Measurements from ENCODE around the gene PIM3.

Gene PIM3

DNA sequence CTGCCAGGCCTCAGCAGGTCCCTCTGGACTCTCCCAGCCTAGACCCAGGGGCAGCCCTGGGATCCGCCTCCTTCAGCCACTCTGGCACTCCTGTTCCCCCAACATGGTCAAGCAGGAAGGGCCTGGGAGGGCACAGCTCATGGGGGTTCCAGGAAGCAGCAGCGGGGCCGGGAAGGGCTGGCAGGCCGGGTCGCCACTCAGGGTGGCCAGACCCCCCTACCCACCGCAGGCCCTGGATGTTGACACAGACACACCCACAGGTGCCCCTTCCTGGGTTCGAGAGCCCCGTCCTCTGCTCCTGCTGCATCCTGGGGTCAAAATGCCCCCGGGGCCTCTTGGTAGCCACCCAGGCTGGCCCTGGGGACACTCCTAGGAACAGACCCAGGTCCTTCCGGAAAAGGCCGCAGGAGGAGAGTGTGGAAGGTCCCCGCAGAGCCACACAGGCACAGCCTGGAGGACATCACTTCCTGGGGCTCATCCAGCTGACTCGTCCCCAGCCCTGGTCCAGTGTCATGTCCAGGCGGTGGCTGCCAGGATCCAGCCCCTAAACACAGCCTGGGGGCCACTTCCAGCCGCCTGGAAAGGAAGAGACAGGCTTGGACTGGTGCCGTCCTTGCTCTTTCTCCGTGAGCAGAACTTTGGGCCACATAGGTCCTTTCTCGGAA is 6.8 kb upstream of the PIM3 start:
- TF ChIP-seq GATA3 (IDR thresholded peaks at IDR 0.05; ENCODE audit: low read depth, low read length): no peak
- no peak for TF ChIP-seq GATA2 (IDR thresholded peaks at IDR 0.05; ENCODE audit: low read depth, low read length)

GRCh38 chr22:49954354-49954753 is 6.2 kb upstream of the PIM3 start:
- TF ChIP-seq GATA2 (IDR thresholded peaks at IDR 0.05; ENCODE audit: low read depth, low read length) (no peak), GATA3 (IDR thresholded peaks at IDR 0.05; ENCODE audit: low read depth, low read length) (no peak)

DNA sequence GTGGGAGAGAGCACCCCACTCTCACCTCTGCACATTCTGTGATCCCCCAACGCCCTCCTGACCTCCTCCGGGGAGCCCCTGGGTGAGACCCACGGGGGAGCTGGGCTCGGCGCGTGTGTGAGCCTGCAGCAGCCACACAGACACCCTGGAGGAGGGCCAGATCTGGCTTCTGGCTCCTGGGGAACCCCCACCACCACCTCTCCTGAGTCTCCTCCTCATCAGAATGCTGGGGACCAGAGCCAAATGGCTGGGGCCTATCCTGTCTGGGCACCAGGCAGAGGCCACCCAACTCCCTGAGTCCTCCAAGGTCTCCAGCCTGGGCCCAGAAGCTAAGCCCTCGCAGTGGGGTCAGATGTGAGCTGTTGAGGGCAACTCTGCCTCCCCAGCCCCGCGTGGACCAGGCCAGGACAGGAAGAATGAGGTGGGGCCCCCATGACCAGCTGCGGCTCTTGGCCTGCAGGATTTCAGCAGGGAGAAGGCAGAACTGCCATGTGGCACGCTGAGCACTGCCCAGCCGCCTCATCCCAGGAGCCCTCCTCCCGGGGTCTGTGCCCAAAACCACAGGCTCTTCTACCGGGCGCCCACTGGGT is 5.5 kb upstream of the PIM3 start:
- no peak for TF ChIP-seq GATA3 (IDR thresholded peaks at IDR 0.05; ENCODE audit: low read depth, low read length)
- no peak for TF ChIP-seq GATA2 (IDR thresholded peaks at IDR 0.05; ENCODE audit: low read depth, low read length)

DNA sequence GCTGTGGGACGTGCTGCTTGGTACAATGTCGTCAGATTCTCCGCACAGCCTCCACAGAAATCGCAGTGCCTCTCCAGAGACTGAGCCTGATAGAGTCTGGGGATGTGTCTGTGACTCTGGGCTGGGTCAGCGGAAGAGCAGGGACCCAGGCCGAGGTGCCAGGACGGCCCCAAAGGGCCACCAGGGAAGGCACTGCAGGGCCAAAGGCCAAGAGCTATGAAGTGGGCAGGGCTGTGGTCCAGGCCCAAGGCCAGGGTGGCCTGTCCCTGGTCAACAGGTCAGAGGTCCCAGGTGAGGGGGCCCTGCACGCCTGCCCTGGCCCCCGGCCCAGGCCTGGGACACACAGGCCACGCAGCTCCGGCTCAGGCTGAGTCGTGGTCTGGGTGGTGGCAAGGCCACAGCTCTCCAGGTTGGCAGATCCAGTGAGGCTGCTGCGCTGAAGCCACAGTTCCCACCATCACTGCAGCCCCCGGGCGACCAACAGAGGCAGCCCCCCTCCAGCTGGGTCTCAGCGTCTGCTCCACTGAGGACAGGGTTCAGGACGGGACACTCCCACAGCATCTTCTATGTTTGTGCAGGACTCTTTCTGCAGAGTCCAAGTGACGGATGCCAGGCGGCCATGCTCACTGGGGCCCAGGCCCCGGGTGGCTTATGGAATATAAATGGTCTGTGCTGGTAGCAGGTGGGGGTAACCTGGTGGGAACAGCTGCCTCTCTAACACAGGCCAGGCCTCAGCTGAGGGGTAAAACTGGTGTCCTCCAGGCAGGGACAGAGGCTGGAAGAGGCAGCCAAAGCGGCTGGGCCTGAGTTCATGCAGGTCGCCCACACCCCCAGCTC is 4.8 kb upstream of the PIM3 start:
- TF ChIP-seq GATA3 (IDR thresholded peaks at IDR 0.05; ENCODE audit: low read depth, low read length) (no peak), GATA2 (IDR thresholded peaks at IDR 0.05; ENCODE audit: low read depth, low read length) (no peak)

DNA sequence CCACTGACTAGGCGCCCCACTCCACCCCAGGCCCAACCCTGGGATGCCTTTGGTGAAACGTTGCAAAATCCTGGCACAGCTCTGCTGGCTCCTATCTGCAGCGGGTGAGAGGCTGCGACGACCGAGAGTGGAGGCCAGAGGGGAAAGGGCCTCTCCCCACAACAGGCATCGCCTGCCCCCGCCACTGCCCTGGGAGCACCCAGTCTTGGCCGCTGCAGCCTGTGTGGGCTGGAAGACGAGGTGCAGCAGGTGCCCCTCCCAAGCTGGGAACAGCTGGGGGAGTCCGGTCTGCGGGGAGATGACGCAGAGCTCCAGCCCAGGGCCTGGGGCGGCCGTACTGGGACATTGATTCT is 4.2 kb upstream of the PIM3 start:
- no peak for TF ChIP-seq GATA3 (IDR thresholded peaks at IDR 0.05; ENCODE audit: low read depth, low read length)
- TF ChIP-seq GATA2 (IDR thresholded peaks at IDR 0.05; ENCODE audit: low read depth, low read length): no peak

DNA sequence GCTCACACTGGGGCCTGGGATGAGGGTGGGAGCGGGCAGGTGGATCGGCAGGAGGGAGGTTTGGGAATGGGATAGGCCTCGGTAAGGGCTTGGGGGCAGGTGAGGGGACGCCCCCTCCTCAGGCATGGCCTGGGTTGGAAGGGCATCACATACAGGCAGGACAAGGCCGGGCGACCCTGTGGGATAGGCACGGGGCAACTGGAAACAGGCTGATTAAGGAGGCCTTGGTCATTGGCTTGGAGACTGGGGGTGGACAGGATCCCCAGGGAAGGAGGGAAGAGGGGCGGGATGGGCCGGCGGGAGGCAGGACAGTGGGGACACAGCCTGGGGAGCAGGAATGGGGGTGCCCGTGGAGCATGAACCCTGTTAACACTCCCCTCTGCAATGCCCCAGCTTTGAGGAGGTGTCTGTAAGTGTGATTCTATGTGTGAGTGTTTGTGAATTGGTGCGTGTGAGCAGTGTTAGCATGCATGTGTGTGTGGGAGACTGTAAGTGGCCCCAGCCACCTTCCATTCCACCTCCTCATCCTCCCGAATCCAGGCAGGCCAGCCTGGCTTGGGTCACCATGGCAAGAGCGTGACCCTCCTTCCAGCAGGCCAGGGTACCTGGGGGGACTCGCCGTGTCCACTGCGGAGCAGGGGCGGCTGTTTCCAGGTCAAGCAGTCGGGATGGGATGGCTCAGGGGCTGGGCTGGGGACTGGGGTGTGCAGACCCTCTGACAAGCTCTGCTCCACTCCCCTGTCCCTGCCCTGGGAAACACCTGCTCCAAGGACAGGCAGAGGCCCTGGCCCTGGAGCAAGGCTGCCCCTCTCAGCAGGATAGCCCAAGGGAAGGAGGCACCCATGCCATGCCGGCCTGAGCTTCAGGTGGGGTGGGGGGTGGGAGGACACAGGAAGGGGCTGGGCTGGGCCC is 3.4 kb upstream of the PIM3 start:
- TF ChIP-seq GATA2 (IDR thresholded peaks at IDR 0.05; ENCODE audit: low read depth, low read length): no peak
- TF ChIP-seq GATA3 (IDR thresholded peaks at IDR 0.05; ENCODE audit: low read depth, low read length): no peak

GRCh38 chr22:49957826-49958365 is 2.7 kb upstream of the PIM3 start:
- no peak for TF ChIP-seq GATA3 (IDR thresholded peaks at IDR 0.05; ENCODE audit: low read depth, low read length)
- TF ChIP-seq GATA2 (IDR thresholded peaks at IDR 0.05; ENCODE audit: low read depth, low read length): no peak

- TF ChIP-seq GATA3 (IDR thresholded peaks at IDR 0.05; ENCODE audit: low read depth, low read length) (no peak), GATA2 (IDR thresholded peaks at IDR 0.05; ENCODE audit: low read depth, low read length) (no peak)
These were observed 2.1 kb upstream of the PIM3 start for GRCh38 chr22:49958366-49958921.

- TF ChIP-seq GATA3 (IDR thresholded peaks at IDR 0.05; ENCODE audit: low read depth, low read length): no peak
- no peak for TF ChIP-seq GATA2 (IDR thresholded peaks at IDR 0.05; ENCODE audit: low read depth, low read length)
These were observed 1.4 kb upstream of the PIM3 start for GRCh38 chr22:49958931-49959781.

- no peak for TF ChIP-seq GATA3 (IDR thresholded peaks at IDR 0.05; ENCODE audit: low read depth, low read length)
- no peak for TF ChIP-seq GATA2 (IDR thresholded peaks at IDR 0.05; ENCODE audit: low read depth, low read length)
These were observed 802 bp upstream of the PIM3 start for GRCh38 chr22:49959782-49960158.

DNA sequence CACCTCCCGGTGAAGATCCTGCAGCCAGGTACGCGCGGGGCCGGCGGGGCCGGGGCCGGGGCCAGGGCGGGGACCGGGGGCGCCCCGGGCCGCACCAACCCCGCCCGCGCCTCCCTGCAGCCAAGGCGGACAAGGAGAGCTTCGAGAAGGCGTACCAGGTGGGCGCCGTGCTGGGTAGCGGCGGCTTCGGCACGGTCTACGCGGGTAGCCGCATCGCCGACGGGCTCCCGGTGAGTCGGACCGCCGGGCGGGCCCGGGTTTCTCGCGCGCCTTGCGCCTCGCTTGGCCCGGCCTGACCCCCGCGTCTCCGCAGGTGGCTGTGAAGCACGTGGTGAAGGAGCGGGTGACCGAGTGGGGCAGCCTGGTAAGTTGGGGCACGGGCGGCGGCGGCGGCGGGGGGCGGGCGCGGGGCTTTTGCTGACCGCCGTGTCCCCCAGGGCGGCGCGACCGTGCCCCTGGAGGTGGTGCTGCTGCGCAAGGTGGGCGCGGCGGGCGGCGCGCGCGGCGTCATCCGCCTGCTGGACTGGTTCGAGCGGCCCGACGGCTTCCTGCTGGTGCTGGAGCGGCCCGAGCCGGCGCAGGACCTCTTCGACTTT is 531 bp downstream of the PIM3 start:
- no peak for TF ChIP-seq GATA2 (IDR thresholded peaks at IDR 0.05; ENCODE audit: low read depth, low read length)
- no peak for TF ChIP-seq GATA3 (IDR thresholded peaks at IDR 0.05; ENCODE audit: low read depth, low read length)

DNA sequence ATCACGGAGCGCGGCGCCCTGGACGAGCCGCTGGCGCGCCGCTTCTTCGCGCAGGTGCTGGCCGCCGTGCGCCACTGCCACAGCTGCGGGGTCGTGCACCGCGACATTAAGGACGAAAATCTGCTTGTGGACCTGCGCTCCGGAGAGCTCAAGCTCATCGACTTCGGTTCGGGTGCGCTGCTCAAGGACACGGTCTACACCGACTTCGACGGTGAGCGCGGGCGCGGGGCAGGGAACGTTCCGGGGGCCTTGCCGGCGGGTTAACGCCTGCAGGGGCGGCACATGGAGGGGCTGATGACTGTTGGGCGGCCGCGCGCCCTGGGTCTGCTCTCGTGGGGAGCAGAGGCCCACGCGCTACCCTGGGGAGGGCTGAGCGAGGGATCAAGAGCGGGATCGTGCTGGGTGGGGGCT is 1.0 kb downstream of the PIM3 start:
- TF ChIP-seq GATA3 (IDR thresholded peaks at IDR 0.05; ENCODE audit: low read depth, low read length): no peak
- no peak for TF ChIP-seq GATA2 (IDR thresholded peaks at IDR 0.05; ENCODE audit: low read depth, low read length)

All from SH-SY5Y (cell line).